HK-2 (cell line): ENCODE results near the gene ARL8A.
A peak's percentile ranks its signal among the peaks of the same experiment; 100 is the strongest.
"Not testable (repeated sequence)": the region's sequence is repeated elsewhere in the genome, so short reads cannot be mapped to it uniquely, and the experiment has no call there.

Experiments
- DNase-seq: peaks from one replicate; pipeline ENCODE4 v3.0.0-alpha.2; 2018; ENCODE audit not compliant: unreplicated experiment

Gene ARL8A

DNA sequence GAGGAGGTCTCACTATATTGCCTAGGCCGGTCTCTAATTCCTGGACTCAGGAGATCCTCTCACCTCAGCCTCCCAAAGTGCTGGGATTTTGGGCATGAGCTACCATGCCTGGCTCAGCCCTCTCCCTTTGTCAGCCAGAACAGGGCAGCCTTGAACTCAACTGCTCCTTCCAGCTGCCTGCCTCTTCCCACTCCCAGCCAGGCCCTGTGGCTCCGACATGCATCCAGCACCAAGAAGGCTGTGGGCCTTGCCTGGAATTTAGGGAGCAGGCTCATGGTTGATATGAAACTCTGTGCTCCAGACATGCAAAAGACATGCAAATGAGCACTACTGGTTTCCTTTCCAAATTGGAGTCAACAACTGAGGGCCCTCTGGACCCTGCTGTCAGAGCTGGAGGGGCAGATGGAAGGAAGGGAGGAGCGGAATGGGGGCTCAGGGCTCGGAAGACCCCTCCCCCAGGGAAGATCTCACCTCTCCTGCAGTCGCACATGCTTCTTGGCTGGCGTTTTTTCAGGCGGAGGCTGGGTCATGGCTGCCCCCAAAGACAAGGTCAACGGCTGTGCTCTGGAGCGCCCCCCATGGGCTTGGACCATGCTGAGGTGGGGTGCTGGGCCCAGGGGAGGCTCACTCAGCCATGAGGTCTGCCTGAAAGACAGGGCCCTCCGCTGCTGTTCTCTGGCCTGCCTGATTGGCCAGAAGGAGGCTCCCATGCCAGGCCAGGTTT, 14.4 kb upstream of the ARL8A start:
- DNase-seq, result no peak

DNA sequence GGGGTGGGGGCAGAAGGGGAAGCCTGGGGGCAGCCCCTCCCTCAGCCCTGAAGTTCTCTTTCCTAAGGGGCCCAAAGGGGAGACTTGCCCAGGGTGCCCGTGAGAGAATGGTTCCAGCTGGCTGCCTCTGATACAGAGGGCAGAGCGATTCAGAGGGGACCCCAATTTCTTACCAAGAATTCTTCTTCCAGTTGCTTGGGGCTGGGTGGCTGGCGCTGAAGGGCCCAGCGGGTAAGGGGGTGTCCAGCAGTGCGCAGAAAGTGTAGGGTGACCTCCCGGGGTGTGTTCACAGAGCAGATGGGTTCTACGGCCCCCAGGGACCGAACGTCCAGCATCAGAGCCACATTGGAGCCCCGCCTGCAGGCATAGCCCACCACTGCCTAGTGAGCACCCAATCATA, 13.4 kb upstream of the ARL8A start:
- no peak for DNase-seq

DNA sequence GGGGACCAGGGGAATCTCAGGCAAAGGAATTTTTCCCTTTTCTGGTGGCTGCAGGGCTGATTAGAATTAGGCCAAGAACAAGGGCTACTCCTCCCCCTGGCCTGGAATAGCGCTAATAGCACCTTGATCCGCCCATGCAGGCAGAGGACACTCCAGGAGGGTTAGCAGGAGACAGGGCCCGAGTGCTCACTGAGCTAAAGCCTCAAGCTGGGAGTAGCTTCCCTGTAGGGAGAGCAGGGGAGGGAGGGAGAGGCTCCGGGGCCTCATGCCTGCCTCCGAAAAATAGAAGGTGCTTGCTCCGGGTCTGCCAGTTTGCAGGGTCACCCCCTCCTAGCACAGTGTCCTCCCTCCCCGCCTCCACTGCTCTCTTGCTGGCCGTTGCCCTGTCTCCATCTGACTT, 12.1 kb upstream of the ARL8A start:
- no peak for DNase-seq

DNA sequence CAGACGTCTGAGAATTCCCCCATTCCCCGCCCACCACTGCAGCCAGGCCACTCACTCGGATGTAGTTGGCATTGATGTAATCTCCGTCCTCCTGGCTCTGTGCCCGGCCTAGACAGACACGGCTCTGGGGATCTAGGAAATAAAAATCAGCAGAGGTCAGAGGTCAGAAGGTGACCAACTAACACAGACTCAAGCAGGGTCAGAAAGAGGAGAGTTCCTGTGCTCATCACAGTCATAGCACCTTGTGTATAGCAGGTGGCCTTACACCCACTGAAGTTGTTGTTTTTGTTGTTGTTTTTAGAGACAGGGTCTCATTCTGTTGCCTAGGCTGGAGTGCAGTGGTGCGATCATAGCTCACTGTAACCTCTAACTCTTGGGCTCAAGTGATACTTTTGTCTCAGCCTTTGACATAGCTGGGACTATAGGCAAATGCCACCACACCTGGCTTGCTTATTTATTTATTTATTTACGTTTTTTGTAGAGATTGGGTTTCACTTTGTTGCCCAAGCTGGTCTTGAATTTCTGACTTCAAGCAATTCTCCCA, 11.0 kb upstream of the ARL8A start:
- peak; percentile 68 for DNase-seq

DNA sequence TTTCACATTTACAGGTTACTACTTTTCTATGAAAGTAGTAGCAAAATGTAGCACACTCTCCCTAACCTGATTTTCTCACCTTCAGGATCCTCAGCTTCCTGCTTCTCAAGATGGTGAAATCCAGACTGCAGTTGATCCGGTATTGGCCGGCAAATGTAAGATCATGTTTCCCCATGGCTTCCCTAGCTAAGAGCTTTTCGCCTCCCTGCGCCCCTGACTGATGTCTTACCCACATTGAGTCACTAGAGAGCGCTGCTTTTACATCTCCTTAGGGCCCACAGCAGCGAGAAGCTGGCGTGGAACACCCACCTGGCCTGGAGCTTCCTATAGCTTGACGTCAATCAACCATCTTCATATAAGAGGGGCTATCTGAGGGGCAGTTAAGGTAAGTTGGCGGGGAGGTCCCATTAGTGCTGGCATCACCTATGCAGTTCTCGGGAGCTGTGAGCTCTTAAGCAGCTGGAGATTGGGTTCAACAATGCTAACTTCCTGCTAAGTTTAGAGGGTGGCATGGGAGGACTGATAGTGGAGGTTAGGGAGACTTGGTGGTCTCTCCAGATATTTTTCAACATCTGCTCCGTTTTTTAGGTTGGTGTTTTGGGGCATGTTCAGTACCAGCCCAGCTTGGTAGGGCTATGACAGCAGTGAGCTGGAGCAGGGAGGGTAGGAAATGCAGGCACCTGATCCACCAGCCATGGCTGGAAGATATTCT, 10.4 kb upstream of the ARL8A start:
- no peak for DNase-seq

DNA sequence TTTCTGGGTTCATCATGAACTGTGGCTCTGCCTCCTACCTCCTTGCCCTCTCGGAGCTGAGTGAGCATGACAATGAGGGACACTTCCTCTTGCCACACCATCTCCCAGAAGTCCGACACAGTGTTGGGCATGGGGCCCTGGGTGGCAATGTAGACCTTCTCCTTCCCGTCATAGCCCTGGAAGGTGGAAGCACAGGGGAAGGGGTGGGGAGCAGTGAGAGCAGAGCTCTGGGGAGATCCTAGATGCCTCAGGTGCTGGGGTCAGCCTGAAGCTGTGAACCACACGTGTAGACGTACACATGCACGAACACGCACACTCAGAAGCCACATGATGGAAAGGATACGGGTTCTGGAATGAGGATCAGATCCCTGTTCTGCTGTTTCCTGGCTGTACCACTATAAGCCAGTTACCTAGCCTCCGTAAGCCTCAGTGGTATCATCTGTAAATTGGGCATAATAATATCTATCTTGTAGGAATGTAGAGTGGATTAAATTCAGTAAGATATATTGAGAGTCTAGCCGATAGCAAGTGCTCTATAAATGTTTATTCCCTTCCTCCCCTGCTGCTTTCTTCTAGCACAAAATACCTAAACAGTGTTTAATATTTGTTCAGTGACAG, 9.7 kb upstream of the ARL8A start:
- no peak for DNase-seq

DNA sequence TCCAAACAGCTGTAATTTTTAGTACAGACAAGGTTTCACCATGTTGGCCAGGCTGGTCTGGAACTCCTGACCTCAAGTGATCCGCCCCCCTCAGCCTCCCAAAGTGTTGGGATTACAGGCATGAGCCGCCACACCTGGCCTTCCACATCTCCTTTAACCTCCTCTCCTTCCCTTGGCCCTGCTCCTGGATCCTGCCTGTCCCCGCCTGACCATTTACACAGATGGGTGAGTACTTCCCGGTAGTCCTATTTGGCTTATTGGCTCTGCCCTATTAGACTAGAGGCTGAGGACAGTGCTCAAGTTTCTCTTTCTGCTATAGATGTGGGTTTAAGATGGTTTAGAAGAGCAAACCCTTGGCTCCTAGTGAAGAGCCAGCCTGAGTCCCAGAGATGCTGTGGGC, 8.7 kb upstream of the ARL8A start:
- no peak for DNase-seq

DNA sequence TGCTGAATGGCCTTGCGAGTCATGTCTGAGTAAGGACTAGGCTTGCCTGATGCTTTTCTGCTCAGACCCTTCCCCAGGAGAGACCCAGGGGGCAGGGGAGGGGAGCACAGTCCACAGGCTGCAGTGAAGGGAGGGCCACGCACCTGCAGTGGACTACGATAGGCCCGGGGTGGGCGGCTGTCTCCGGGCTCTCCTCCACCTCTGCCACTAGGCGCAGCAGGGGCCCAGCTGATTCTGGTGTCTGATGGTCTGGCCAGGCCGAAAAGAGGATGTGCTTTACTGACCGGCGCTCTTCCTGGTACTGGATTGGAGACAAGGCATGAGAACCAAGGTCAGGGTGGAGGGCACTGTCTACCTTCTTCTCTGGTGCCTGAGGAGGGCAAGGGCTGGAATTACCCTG, 7.9 kb upstream of the ARL8A start:
- no peak for DNase-seq

DNA sequence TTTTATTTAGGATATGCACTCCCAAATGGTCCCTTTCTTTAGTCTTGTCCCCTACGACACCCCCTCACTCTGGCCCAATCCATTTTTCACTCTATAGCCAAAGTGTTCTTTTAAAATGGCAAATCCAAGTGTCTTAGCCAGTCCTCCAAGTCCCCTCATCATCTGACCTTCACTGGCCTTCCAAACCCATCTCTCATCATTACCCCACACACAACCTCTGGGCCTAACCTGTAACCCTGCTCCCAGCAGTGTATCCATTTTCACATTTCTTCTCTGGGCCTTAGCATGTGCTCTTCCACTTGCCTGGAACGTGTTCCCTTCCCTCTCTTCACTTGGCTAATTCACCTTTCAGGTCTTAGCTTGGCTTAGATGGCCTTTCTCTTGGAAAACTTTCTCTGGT, 6.5 kb upstream of the ARL8A start:
- no peak for DNase-seq

DNA sequence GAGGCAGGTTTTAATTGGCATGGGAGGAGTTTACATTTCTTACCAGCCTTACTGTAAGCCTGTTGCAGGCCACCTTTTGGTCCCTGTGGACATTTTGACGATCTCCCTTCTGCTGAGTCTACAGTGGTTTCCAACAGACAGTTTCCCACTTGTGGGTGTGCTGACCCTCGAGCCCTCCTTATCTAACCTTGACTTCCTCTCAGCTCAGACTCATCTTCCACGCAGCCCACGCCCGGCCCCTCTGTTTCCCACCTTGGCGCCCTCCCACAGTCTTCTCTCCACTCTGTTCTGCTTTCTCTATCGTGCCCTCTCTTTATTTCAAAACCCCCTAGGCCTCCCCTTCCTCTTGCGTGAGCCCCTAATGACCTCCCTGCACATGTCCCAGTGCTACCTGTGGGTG, 6.1 kb upstream of the ARL8A start:
- no peak for DNase-seq

DNA sequence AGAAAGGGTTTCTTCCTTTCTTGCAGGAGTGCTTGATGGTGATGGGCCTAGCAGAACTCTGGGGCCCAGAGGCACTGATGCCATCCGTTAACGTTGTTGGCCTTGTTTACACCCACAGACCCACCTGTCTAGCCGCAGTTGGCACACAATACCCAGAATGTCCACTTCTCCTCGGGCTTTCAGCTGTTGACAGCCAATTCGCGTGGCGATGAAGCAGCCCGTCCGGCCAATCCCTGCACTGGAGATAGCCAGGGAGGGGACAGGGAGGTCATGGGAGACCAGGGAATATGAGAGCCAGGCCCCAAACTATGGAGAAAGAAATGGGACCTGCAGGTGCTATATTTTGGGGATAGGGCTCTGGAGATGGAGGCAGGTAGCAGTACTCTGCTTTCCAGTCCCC, 5.7 kb upstream of the ARL8A start:
- DNase-seq, result no peak

DNA sequence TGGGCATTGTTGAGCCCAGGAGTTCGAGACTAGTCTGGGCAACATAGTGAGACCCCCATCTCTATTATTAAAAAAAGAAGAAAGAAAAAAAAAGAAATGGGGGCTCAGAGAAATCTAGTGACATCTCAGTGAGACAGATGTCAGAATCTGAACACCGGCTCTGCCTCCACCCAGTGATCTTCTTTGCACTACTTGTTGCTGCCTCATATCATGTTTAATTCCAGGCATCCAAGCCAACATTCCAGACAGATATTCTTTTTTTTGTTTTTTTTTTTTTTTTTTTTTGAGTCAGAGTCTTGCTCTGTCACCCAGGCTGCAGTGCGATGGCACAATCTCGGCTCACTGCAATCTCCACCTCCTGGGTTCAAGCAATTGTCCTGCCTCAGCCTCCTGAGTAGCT, 5.0 kb upstream of the ARL8A start:
- no peak for DNase-seq

DNA sequence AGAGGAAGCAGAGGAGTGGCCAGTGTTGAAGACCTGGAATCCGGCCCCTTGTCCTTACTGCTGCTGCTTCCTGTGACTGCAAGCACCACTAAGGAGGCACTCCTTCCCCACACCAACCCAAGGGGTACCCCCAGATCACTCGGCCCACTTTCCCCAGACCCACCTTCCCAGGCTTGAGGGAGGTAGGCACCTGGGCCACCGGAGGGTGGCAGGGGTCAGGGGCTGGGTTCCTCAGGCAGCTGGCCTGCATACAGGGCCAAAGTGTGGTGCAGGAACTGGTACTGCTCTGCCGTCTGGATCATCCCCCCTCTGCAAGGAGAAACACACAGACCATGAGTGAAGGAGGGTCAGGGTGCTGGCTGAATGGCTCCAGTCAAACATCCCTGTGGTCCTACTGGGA, 3.9 kb upstream of the ARL8A start:
- DNase-seq, result no peak

DNA sequence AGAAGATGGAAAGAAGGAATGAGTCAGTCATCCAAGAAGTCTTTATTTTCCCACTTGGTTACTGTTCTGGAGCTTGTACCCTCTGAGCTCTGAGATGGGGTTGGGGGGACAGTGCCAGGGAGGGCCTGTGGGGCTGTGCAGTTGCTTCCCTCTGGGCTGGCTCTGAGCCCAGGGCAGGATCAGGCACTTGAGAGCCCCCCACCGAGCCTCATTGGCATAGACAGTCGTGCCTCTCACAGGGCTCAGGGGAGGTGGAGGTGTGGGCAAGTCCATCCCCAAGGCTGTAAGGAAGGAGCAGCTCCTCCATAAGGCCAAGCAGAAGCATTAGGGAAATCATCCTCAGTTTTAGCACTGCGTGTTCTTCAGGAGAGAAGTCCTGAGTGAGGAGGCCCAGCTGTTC, 2.5 kb upstream of the ARL8A start:
- no peak for DNase-seq

DNA sequence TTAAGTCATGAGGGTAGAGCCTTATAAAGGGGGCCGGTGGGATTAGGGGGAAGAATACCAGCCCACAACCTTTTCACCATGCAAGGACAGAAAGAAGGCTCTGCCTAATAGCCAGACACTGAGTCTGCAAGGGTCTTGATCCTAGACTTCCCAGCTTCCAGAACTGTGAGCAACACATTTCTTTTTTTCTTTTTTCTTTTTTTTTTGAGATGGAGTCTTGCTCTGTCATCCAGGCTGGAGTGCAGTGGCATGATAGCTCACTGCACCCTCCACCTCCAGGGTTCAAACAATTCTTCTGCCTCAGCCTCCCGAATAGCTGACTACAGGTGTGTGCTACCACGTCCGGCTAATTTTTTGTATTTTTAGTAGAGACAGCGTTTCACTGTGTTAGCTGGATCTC, 1.7 kb upstream of the ARL8A start:
- DNase-seq, result no peak

DNA sequence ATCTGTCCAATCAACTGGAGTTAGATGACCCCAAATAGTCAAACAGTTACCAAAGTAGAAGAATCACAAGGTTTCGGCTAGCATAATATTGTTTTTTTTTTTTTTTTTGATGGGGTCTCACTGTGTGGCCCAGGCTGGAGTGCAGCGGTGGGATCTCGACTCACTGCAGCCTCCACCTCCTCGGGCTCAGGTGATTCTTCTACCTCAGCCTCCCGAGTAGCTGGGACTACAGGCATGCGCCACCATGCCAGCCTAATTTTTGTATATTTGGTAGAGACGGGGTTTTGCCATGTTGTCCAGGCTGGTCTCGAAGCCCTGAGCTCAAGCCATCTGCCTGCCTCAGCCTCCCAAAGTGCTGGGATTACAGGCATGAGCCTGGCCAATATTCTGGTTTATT, 1.2 kb upstream of the ARL8A start:
- not testable (repeated sequence) for DNase-seq

DNA sequence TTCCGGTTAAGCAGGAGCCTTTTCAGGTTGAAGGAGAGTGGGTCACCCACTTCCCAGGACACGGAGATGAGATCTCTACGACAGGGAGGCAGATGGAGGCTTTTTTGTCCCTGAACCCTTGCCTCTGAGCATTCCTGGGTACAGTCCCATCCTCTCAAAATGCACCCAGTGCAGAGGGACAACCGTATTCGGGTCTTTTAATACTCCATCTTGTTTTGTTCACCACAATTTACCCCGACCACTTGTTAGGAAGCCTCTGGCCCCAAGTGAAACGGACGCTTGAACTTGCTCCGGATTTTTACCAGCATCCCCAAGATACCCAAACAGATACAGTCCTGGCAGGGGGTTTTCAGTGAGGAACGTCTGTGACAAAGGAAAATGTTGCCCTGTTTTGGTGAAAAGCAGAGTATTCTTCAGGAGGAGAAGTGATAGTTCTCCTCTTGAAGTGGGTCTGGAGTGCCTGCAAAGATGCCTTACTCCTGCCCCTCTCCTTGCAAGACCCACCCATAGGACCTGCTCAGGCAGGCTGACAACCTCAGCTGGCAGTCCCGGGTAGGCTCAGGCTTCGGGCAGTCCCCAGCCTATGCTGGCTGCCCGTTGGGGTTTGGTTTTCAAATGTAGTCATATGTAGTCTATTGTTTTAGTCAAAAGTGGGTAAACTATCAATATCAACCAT, 669 bp upstream of the ARL8A start:
- no peak for DNase-seq

DNA sequence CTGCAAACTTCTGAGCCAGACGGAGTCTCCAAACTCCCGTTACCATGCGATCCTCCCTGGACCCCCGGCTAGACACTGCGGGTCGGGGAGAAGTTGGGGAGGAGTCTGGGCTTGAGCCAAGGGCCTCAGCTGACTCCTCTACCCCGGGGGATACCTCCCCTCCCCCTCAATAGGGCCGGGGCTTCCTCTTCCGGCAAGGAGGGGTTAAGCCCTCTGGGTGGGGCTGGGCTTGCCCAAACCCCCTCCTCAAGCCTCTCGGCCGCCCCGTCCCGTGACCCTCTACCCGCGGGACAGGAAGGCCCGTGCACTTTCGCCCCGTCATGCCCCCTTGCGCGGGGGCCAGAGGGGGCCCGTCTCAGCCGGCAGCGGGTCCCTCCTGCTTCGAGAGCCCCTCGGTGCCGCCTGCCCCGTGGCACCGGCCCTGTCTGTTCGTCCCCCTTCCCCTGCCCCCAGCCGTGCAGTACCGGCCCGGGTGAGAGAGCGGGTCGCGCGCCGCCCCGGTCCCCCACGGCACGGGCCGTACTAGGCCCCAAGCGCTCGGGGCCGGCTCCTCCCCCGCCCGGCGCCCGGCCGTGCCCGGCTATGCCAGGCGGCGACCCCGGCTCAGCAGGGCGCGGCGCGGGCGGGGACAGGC, 652 bp downstream of the ARL8A start:
- DNase-seq, result no peak

DNA sequence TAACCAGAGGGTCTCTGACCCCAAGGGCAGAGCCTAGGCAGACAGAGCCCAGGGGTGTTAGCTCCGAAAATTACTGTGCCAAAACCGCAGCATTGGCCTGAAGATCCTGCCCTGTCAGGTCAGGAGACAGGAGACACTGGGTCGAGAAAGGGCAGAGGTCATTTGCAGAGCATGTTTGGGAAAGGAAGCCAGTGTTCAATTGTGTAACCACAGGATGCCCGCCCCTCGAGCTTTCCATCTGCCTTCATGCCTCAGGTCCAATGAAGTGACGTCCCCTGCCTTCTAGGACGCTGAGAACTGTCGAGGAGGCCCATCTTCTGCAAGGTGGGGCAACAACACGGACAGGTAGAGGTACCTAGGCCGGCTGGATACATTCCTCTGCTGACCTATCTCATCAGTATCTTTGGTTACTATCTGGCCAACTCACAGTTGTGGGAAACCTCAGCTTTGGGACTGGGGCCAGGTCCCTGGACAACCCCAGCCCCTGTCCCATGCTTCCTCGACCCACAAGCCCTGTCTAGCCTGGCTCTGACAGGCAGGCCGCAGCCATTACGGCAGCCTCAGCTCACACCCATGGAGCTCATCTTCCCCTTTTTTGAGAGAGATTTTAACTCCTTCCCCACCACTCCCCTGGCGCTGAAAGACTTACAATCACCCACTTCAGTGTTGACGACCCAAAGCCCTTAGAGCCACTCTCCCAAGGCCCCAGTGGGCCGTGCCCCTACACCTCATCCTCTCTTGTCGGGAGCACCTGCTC, 1.3 kb downstream of the ARL8A start:
- no peak for DNase-seq

DNA sequence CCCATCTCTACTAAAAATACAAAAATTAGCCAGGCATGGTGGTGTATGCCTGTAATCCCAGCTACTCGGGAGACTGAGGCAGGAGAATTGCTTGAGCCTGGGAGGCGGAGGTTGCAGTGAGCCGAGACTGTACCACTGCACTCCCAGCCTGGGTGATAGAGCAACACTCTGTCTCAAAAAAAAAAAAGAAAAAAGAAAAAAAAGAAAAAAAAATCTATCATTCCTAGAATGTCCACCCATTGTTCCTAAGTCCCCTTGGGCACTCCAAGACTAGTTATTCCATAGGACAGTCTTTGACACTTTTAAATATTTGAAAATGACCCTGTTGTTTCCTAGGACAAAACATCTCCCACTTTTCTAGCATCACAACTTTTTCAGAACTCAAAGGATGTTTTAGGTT, 3.1 kb downstream of the ARL8A start:
- not testable (repeated sequence) for DNase-seq

DNA sequence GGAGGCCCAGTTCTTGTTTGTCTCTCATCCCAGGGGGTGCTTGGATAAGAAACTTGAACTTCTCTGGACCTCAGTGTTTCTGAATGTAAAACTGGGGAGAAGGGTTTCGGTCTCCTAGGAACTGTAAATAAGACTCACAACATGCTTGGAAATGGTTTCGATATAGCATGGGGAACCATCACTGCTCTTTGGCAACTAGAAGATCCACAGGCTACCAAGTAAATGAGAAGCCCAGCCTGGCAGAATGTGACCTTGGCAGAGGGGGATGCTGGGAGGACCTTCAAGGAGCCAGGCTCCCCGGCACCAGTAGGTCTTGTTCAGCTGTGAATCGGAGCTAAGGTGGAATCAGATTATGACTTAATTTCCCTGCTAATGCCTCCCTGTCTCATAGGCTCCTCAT, 3.7 kb downstream of the ARL8A start:
- no peak for DNase-seq
